HG02852 (cell line): Measurements from ENCODE around the gene CDC42EP5.
"Not testable (repeated sequence)": the region's sequence is repeated elsewhere in the genome, so short reads cannot be mapped to it uniquely, and the experiment has no call there.

ENCODE experiments used
- ATAC-seq: cut with Tn5 transposase; IDR thresholded peaks from one replicate; pipeline ENCODE4 v1.9.1; 2021; ENCODE audit warnings: mild to moderate bottlenecking, moderate library complexity; ENCODE audit not compliant: unreplicated experiment

Gene CDC42EP5

GRCh38 chr19:54489766-54490165, 16.7 kb upstream of the CDC42EP5 start:
- no peak for ATAC-seq

GRCh38 chr19:54489341-54489740, 16.2 kb upstream of the CDC42EP5 start:
- ATAC-seq: no peak

GRCh38 chr19:54485851-54486250, 12.8 kb upstream of the CDC42EP5 start:
- no peak for ATAC-seq

DNA sequence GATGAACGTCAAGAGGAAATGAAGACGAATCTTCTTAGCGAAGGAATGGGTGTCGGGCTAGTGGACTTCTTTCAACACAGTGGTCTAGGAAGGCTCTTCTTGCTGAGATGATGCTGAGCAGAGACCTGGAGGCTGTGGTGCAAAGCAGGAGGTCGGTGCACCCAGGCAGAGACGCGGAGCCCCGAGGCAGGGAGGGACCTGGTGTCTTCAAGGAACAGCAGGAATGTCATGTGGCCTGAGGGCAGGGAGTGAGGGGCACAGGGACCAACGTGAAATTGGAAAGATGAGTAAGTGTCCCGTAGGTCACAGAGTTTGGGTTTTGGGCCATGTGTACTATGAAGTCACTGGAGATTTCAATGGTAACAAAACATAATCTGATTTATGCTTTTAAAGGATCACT, 11.4 kb upstream of the CDC42EP5 start:
- ATAC-seq: no peak

GRCh38 chr19:54482889-54483288, 9.8 kb upstream of the CDC42EP5 start:
- no peak for ATAC-seq

- ATAC-seq: no peak
Observed at GRCh38 chr19:54481326-54481930, 8.3 kb upstream of the CDC42EP5 start.

DNA sequence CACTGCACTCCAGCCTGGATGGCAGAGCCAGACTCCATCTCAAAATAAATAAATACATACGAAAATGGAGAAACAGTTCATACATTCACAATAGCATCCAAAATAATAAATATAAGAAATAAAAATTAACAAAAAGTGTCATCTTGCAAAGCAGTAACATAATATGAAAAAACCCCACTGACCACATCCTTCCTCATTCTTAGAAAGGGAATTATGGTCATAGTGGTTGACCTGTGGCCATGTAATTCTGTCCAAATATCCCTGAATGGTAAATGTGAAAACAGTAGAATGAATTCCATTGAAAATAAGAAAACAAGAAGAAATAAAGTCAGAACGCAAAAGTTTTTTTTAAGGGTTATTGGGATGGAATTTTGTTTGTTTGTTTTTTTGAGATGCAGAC, 7.0 kb upstream of the CDC42EP5 start:
- ATAC-seq: no peak

GRCh38 chr19:54478677-54479266, 5.7 kb upstream of the CDC42EP5 start:
- ATAC-seq: no peak

- no peak for ATAC-seq
Observed at GRCh38 chr19:54477650-54478049, 4.6 kb upstream of the CDC42EP5 start.

DNA sequence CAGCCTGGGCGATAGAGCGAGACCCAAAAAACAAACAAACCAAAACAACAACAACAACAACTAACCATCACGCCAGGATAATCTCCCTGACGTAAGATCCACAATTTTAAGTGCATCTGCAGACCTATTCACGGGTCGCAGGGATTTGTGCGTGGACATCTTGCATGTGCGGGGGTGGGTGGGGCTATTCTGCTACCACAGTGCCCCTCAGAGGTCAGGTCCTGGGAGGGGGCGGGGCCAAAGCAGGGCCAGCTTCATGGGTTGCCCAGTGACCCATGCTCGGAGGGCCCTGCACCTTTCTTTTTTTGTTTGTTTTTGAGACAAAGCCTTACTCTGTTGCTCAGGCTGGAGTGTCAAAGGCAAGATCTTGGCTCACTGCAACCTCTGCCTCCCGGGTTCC, 2.6 kb upstream of the CDC42EP5 start:
- no peak for ATAC-seq

DNA sequence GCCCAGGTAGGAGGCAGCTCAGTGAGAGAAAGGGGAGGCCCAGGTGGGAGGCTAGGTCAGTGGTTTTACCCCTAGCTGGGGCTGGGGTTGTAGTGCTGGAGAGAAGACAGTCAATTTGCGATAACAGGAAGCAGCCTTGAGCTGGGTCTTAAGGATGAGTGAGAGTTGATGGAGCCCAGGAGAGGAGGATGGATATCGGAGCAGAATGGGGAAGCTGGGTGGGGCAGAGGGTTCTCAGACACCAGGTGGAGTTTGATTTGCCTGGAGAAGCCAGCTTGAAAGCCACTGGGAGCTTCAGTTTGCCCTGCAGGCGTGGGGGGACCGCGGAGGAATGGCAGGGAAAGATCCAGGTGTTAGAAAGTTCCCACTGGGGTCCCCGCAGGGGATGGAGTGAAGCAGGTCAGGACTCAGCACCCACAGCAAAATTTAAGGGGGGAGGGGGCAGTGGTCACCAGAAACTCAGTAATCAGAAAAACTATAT, 836 bp upstream of the CDC42EP5 start:
- no peak for ATAC-seq

DNA sequence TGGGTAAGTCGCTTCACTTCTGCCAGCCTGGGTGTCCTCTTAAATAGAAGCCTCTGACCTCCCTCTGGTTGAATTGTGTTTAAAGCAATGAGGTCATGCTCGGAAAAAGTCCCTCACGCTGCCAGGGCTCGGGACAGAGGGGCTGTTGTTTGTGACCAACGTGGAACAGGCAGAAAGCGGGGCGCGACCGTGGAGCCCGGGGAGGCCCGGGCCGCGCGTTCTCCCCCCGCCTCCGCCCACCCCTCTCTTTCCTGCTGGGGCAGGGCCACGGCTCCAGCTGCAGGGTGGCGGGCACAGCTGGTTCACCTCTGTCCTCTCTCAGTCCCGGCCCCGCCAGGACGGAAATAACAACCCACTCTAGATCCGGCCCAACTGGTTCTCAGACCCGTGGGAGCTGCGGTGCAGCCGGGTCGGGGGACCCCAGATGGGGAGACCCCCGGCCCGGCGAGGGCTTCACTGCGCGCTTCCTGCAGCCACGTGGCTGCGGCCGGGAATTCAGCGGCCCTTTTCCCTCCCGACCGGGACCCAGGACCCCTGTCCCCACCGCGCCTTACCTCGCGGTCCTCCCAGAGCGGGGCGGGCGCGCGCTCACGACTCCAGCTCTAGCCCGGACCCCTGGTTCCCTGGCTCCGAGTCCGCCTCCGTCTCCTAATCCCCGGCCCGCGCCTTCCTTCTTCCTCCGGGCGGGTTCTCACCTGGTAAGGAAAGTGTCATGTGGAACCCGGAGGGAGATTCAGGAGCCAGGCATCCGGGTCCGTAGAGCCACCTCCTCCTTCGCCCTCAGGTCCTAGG, 1.9 kb downstream of the CDC42EP5 start:
- no peak for ATAC-seq

GRCh38 chr19:54470276-54470887, 2.7 kb downstream of the CDC42EP5 start:
- ATAC-seq: no peak

GRCh38 chr19:54469496-54469934, 3.6 kb downstream of the CDC42EP5 start:
- ATAC-seq: no peak

- not testable (repeated sequence) for ATAC-seq
Observed at GRCh38 chr19:54466110-54466480, 7.0 kb downstream of the CDC42EP5 start.

- ATAC-seq: no peak
Observed at GRCh38 chr19:54465426-54466109, 7.5 kb downstream of the CDC42EP5 start.

- ATAC-seq: peak; percentile 35
Observed at GRCh38 chr19:54464630-54465425, 8.3 kb downstream of the CDC42EP5 start.

DNA sequence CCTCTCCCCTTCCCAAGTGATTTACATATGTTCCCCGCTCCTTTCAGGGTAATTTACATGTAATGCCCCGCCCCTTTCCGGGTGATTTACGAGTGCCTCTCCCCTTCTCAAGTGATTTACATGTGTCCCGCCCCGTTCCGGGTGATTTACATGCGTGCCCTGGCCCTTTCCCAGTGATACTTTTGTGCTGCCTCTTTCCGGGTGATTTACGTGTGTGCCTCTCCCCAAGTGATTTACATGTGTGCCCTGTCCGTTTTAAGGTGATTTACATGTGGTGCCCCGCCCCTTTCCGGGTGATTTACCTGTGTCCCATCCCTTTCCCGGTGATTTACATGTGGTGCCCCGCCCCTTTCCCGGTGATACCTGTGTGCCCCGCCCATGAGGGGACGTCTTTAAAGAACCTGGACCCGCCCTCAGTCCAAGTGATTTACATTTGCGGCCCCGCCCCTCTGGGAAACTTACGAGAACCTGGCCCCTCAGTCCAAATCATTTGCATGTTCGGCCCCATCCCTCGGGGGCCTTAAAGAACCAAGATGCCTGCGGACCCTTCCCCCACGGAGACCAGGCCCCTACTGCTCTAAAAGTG, 9.0 kb downstream of the CDC42EP5 start:
- ATAC-seq: peak; percentile 53

- ATAC-seq: peak; percentile 56
Observed at GRCh38 chr19:54463531-54464043, 9.5 kb downstream of the CDC42EP5 start, which contains the start of gene LENG9. TSS of gene LENG9 (minus strand) at chr19:54463778. CDS start at chr19:54463526, 252 bp downstream.
